CD4-positive, alpha-beta T cell treated with Interleukin-15 for 1 hour (primary cell): ENCODE data around the gene ARHGEF26.

ENCODE experiments used
- DNase-seq: peaks from one replicate; pipeline ENCODE4 v3.0.0-alpha.2; 2020

Gene ARHGEF26

GRCh38 chr3:154273381-154273780, 152.2 kb downstream of the ARHGEF26 start:
- DNase-seq, result no peak

DNA sequence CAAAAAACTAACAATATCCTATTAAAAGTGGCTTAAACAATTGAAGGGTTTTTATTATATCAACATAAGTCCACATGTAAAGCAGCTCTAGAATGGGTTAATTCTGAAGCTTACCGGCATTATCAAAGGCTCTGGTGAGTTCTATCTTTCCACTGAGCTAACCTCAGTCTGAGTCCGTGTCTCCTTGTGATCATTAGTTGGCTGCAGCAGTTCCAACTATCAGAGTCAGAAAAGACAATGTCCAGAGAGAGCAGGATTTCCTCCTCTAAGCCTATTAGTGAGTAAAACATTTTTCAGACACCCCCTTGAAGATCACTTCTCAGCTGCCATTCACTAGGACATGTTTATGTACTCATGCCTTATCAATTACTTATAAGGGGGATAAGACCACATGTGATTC, 153.2 kb downstream of the ARHGEF26 start:
- DNase-seq, result no peak

GRCh38 chr3:154275292-154275691, 154.1 kb downstream of the ARHGEF26 start:
- no peak for DNase-seq

DNA sequence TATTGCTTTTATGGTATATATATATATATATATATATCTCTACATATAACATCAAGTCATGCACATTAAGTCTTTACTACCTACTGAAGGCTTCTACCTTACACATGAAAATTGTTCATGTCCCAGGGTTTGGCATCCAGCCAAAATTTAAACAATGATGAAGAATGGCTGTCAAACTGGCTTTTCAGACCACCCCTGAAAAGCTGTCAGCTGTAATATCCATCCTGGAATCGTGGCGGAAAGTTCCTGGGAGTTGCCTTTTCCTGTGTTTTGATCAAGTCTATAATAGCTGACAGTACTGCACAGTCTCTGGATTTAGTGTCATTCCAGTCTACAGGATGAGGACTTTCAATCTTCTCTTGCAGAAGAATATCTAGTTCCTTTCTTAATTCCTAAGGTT, 154.8 kb downstream of the ARHGEF26 start:
- no peak for DNase-seq

DNA sequence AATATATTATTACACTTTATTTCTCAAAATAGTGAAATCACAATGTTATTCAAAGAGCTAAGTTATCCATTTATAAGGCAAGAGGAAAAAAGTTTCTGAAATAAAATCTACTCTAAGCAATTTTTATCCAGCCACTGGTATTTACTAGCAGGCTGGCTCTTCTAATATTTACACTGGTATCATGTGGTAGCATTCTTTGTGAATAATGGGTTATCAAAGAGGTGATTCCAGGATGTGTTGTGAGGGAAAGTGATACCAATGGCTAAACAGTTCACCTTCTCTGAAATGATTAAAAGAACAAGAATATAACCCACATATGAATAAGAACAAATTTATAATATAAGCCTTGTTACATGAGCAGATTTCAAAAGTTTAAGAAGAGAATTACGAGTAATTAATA, 159.0 kb downstream of the ARHGEF26 start:
- DNase-seq, result no peak

DNA sequence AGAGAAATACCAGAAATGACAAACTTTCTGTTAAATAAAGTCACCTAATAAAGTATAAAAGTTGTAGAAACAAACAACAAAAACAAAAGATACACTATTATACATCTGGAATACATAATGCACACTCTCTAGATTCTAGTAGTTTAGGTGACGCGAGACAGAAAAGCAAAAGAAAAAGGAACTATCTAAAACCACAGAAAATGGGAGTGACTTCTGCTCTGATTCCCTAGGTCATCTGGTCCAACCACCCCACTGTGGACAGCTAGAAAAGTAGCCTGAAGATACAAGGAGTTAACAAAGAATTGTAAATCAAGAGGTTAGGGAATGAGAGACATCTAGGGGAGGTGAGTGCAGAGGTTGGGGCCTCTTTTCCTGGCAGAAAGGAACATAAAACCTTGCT, 164.0 kb downstream of the ARHGEF26 start:
- DNase-seq, result no peak

DNA sequence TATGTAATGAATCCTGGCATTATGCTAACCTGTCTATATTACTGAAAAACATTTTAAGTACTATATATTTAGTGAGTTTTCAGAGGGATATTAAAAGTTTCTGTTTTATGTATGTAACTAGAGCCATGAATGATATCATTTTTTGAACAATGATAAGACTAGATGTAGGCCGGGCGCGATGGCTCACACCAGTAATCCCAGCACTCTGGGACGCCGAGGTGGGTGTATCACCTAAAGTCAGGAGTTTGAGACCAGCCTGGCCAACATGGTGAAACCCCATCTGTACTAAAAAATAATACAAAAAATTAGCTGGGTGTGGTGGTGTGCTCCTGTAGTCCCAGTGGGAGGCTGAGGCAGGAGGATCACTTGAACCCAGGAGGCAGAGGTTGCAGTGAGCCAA, 169.0 kb downstream of the ARHGEF26 start:
- no peak for DNase-seq

GRCh38 chr3:154294016-154294415, 172.8 kb downstream of the ARHGEF26 start:
- DNase-seq, result no peak

DNA sequence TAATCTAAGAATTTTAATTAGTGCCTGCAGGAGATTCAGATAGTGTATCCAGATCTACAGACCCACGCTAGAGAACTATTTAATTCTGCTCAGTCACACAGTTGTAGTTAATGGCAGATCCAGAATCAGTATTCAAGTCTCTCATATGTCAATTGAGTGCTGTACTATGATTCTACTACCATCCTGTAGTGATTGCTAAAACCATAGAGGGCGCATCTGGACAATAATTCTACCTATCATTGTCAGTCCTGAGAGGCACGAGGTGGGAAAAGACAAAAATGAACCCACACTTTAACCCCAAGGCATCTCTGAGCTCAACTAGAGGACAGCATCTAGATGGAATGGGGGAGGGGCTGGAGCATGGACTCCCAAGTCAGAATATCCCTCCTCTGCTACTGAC, 180.4 kb downstream of the ARHGEF26 start:
- DNase-seq, result no peak

DNA sequence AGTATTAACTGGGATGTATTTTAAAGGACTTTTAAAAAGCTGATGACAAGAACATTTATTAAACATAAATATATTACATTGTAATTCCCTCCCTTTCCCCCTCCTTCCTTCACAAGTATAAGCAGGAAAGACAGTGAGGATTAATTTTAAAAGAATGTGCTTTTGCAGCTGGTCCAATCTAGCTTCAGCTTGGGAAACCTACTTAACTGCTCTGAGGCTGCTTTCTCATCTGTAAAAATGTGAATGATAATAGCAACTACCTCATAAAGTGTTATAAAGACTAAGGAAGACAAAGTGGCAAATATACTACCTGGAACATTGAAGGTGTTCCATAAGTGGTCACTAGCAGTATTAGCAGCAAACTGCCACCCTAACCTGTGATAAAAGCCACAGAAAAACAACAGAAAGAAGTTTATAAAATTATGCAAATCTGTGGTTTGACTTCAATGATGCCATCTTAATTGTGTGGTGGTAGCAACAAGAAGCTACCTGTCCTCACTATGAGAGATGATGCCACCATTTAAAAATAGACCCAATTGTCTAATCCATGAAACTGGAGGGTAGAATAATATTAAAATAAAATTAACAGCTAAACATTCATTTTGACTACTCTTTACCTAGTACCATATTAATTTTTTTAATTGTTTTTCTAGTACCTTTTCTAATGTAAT, 183.1 kb downstream of the ARHGEF26 start:
- no peak for DNase-seq

DNA sequence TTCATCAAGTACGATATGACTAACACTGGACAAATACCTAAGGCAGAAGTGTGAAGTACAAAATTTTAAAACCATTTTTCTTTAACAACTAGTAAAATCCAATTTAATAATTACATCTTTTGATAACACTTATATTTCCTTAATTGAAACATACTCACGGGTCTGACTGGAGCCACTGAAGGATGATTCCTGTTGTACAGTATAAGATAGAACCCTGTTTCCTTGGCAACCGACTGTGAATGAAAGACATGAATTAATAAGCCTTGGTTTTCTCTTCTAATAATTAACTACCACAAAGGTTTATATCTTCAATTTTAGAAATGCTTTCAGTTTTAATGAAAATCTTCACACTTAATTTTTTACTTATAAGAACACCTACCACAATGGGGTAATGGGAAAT, 183.7 kb downstream of the ARHGEF26 start:
- DNase-seq, result no peak

GRCh38 chr3:154307363-154307762, 186.2 kb downstream of the ARHGEF26 start:
- no peak for DNase-seq
